H1 (cell line): Measurements from ENCODE around the gene FAM3B. TPM values are rescaled to one million over a fixed set of nuclear protein-coding genes. Genes with fewer than 3 reads are reported as not detected.

Experiments
- CTCF ChIA-PET: fragments of 300-600 bp; sonication (Branson Sonifier 250); formaldehyde crosslinking; loops from one replicate; lab custom pipeline; 2021; ENCODE audit not compliant: partially characterized antibody; lab: Charles Lee
- POLR2A ChIA-PET: fragments of 300-600 bp; sonication (Branson Sonifier 250); formaldehyde crosslinking; loops from one replicate; lab custom pipeline; 2021; ENCODE audit warnings: inconsistent platforms; ENCODE audit not compliant: partially characterized antibody; lab: Charles Lee
- DNase-seq, 2 experiments: peaks; one replicate each; pipeline versions ENCODE4 v3.0.0 to v3.0.0-alpha.2; 2010 to 2022; ENCODE audit warnings: low spot score in 2 of 2, low read depth in 1 of 2, mixed read lengths in 1 of 2
- FAIRE-seq: peaks from 2 replicates; lab custom pipeline; 2011; peaks lifted over from hg19 to GRCh38; lab: Jason Lieb, UNC
- H2AFZ ChIP-seq: 2 replicates; pipeline ENCODE4 v1.8.1; 2012; ENCODE audit warnings: low read length, inconsistent platforms
- H2AK5ac ChIP-seq: 2 replicates; pipeline ENCODE4 v1.6.1; 2013; ENCODE audit warnings: low read depth, low read length
- H2BK120ac ChIP-seq: replicated peaks from 2 replicates; pipeline ENCODE3; 2013; ENCODE audit warnings: low read depth, low read length, inconsistent platforms
- H2BK12ac ChIP-seq: 2 replicates; pipeline ENCODE4 v1.6.1; 2013; ENCODE audit warnings: low read depth, low read length
- H2BK15ac ChIP-seq: 2 replicates; pipeline ENCODE4 v1.6.1; 2013; ENCODE audit warnings: low read length
- H2BK20ac ChIP-seq: 2 replicates; pipeline ENCODE4 v1.6.1; 2013; ENCODE audit warnings: low read length
- H2BK5ac ChIP-seq: 2 replicates; pipeline ENCODE4 v1.6.1; 2013; ENCODE audit warnings: low read depth, low read length
- H3K14ac ChIP-seq: 2 replicates; pipeline ENCODE4 v1.6.1; 2013; ENCODE audit warnings: inconsistent platforms; ENCODE audit not compliant: insufficient read length
- H3K18ac ChIP-seq: 2 replicates; pipeline ENCODE4 v1.6.1; 2013; ENCODE audit warnings: low read length; ENCODE audit errors: extremely low read depth
- H3K23ac ChIP-seq: 2 replicates; pipeline ENCODE4 v1.6.1; 2013; ENCODE audit warnings: inconsistent platforms; ENCODE audit not compliant: insufficient read length
- H3K23me2 ChIP-seq: 2 replicates; pipeline ENCODE4 v1.6.1; 2013; ENCODE audit warnings: low read depth, low read length
- H3K27ac ChIP-seq: 2 replicates; pipeline ENCODE4 v1.6.1; 2011; ENCODE audit warnings: low read depth, low read length, inconsistent platforms
- H3K27me3 ChIP-seq, 4 experiments: replicated peaks in 1 of 4; 1 replicate in 1 of 4; 2 replicates in 3 of 4; pipeline versions ENCODE4 v1.6.1 to v1.8.1; 2011 to 2013; ENCODE audit warnings: low read length in 3 of 4, mild to moderate bottlenecking in 3 of 4, inconsistent platforms in 2 of 4, mixed read lengths in 2 of 4, moderate library complexity in 1 of 4; ENCODE audit not compliant: control insufficient read depth in 3 of 4, insufficient read depth in 3 of 4; ENCODE audit errors: extremely low read depth in 1 of 4
- H3K36me3 ChIP-seq, 4 experiments: 2 replicates each; pipeline versions ENCODE4 v1.6.1 to v1.8.1; 2011 to 2013; ENCODE audit warnings: mild to moderate bottlenecking in 4 of 4, low read length in 3 of 4, moderate library complexity in 2 of 4, control low read depth in 1 of 4, inconsistent platforms in 1 of 4; ENCODE audit not compliant: insufficient read depth in 4 of 4, control insufficient read depth in 2 of 4
- H3K4ac ChIP-seq: replicated peaks from 2 replicates; pipeline ENCODE3; 2013; ENCODE audit warnings: low read length, low read depth, mixed read lengths, inconsistent platforms; ENCODE audit not compliant: insufficient read length
- H3K4me1 ChIP-seq, 4 experiments: replicated peaks in 1 of 4; 1 replicate in 1 of 4; 2 replicates in 3 of 4; pipeline versions ENCODE4 v1.6.1 to v1.8.1; 2011 to 2013; ENCODE audit warnings: low read length in 3 of 4, inconsistent platforms in 2 of 4, mixed read lengths in 1 of 4; ENCODE audit not compliant: insufficient read depth in 4 of 4, control insufficient read depth in 3 of 4
- H3K4me2 ChIP-seq, 2 experiments: 2 replicates each; pipeline versions ENCODE4 v1.6.1 to v1.8.1; 2011 to 2013; ENCODE audit warnings: low read depth in 2 of 2, low read length in 2 of 2, control low read depth in 1 of 2, inconsistent platforms in 1 of 2, mild to moderate bottlenecking in 1 of 2; ENCODE audit not compliant: insufficient read depth in 1 of 2
- H3K4me3 ChIP-seq, 4 experiments: fragments of 200-600, 300-600 bp in 1 of 4; sonication (generic), shearing (Covaris generic), sonication (Bioruptor Twin) in 1 of 4; 2 replicates each; pipeline versions ENCODE4 v1.5.1 to v1.8.1; 2011 to 2016; ENCODE audit warnings: low read length in 4 of 4, low read depth in 3 of 4, control low read depth in 2 of 4, inconsistent platforms in 2 of 4, mild to moderate bottlenecking in 2 of 4, mixed read lengths in 1 of 4, moderate library complexity in 1 of 4; ENCODE audit not compliant: insufficient read depth in 2 of 4; ENCODE audit errors: extremely low read depth in 1 of 4
- H3K56ac ChIP-seq: replicated peaks from 2 replicates; pipeline ENCODE3; 2013; ENCODE audit warnings: low read depth, mild to moderate bottlenecking, mixed read lengths, low read length, inconsistent platforms; ENCODE audit not compliant: insufficient read length
- H3K79me1 ChIP-seq: 2 replicates; pipeline ENCODE4 v1.6.1; 2013; ENCODE audit warnings: low read depth, low read length, control low read depth
- H3K79me2 ChIP-seq, 2 experiments: 2 replicates each; pipeline versions ENCODE4 v1.6.1 to v1.8.1; 2012 to 2013; ENCODE audit warnings: low read length in 2 of 2, mild to moderate bottlenecking in 2 of 2, inconsistent platforms in 1 of 2; ENCODE audit not compliant: insufficient read depth in 2 of 2, control insufficient read depth in 1 of 2
- H3K9ac ChIP-seq, 4 experiments: replicated peaks in 1 of 4; 1 replicate in 1 of 4; 2 replicates in 3 of 4; pipeline versions ENCODE4 v1.6.1 to v1.8.1; 2011 to 2013; ENCODE audit warnings: low read depth in 3 of 4, low read length in 3 of 4, control low read depth in 2 of 4, mild to moderate bottlenecking in 2 of 4, moderate library complexity in 2 of 4, inconsistent platforms in 1 of 4; ENCODE audit errors: extremely low read depth in 1 of 4
- H3K9me3 ChIP-seq, 2 experiments: 2 replicates each; pipeline versions ENCODE4 v1.6.1 to v1.8.1; 2012 to 2013; ENCODE audit warnings: mild to moderate bottlenecking in 2 of 2, moderate library complexity in 2 of 2, control low read depth in 1 of 2, inconsistent platforms in 1 of 2, low read depth in 1 of 2, low read length in 1 of 2, mixed read lengths in 1 of 2; ENCODE audit not compliant: insufficient read depth in 2 of 2
- H4K20me1 ChIP-seq, 2 experiments: replicated peaks in 1 of 2; 2 replicates each; pipeline versions ENCODE3 to v1.8.1; 2011 to 2013; ENCODE audit warnings: inconsistent platforms in 2 of 2, low read length in 2 of 2, mild to moderate bottlenecking in 1 of 2; ENCODE audit not compliant: insufficient read depth in 2 of 2, control insufficient read depth in 1 of 2
- H4K5ac ChIP-seq: 2 replicates; pipeline ENCODE4 v1.6.1; 2013; ENCODE audit warnings: low read length, low read depth, mixed read lengths, inconsistent platforms; ENCODE audit not compliant: insufficient read length
- H4K8ac ChIP-seq: 2 replicates; pipeline ENCODE4 v1.8.0; 2013; ENCODE audit warnings: mild to moderate bottlenecking, moderate library complexity, low read length, inconsistent platforms; ENCODE audit not compliant: insufficient read depth; ENCODE audit errors: extremely low read depth
- H4K91ac ChIP-seq: replicated peaks from 2 replicates; pipeline ENCODE3; 2013; ENCODE audit warnings: low read length, mixed read lengths, inconsistent platforms; ENCODE audit not compliant: insufficient read length
- ASH2L ChIP-seq: fragments of 200-600, 300-600 bp; sonication (generic); IDR thresholded peaks from one replicate; pipeline ENCODE4 v1.7.1; 2017; ENCODE audit warnings: low read length
- CEBPB ChIP-seq: IDR thresholded peaks from 2 replicates; pipeline ENCODE4 v1.6.1; 2012; ENCODE audit warnings: low read depth, low read length
- EZH2 ChIP-seq: fragments of 200-600 bp; sonication (generic); IDR thresholded peaks from 2 replicates; pipeline ENCODE4 v1.7.1; 2012; ENCODE audit warnings: low read depth, mild to moderate bottlenecking, moderate library complexity, low read length, inconsistent platforms; ENCODE audit not compliant: severe bottlenecking
- KDM1A ChIP-seq: fragments of 200-600, 300-600 bp; sonication (generic); IDR thresholded peaks from 2 replicates; pipeline ENCODE4 v1.7.1; 2016; ENCODE audit warnings: mild to moderate bottlenecking, low read length, borderline replicate concordance
- KDM5A ChIP-seq: fragments of 200-600 bp; IDR thresholded peaks from 2 replicates; pipeline ENCODE4 v1.7.1; 2012; ENCODE audit warnings: mild to moderate bottlenecking, low read length, inconsistent platforms, mixed read lengths
- SIX5 ChIP-seq: IDR thresholded peaks from 2 replicates; pipeline ENCODE4 v1.6.1; 2011; ENCODE audit warnings: mild to moderate bottlenecking, low read depth, low read length
- SP1 ChIP-seq: IDR thresholded peaks from 2 replicates; pipeline ENCODE4 v1.6.1; 2011; ENCODE audit warnings: low read depth, low read length
- WGBS, 2 experiments: shearing (Covaris generic) in 1 of 2; methylation state at CpG; one replicate each; pipeline versions ENCODE4 v1.1.6 to v1.1.7; 2013 to 2015; ENCODE audit warnings: low lambda C conversion rate in 2 of 2, mixed read lengths in 2 of 2, inconsistent platforms in 1 of 2, low coverage in 1 of 2, missing lambda C conversion rate in 1 of 2; ENCODE audit not compliant: insufficient replicate concordance in 2 of 2, insufficient coverage in 1 of 2, insufficient read length in 1 of 2; ENCODE audit errors: extremely low coverage in 1 of 2, missing lambda C conversion rate in 1 of 2; 5-methylcytosine and 5-hydroxymethylcytosine counted together
- polyA plus RNA-seq, 7 experiments: library from polyadenylated mRNA; depleted of rRNA in 3 of 7; stranded (reverse) in 5 of 7; unstranded in 2 of 7; fragments of >200 nt in 5 of 7; fragments of 200-250 nt in 2 of 7; gene quantifications; 1 replicate in 5 of 7; 2 replicates in 1 of 7; 4 replicates in 1 of 7; pipeline versions ENCODE4 v1.2.1 to v1.2.3, GENCODE V29; 2011 to 2013; ENCODE audit warnings: missing spikeins in 2 of 7, mixed read lengths in 2 of 7
- total RNA-seq: library from RNA; stranded (reverse); fragmentation: NEBNext Ultra II Directional; extraction: Animal tissue kit (Norgen Biotek cat#: 25700); gene quantifications from 2 replicates; pipeline ENCODE4 v1.2.1, GENCODE V29; 2021

The FAM3B gene
- total and polyA plus RNA-seq, 2 of the 8 experiments (the other 6 are each of a cell fraction or from before 2014, with no cell fraction given): 2.0 TPM

GRCh38 chr21:41387824-41388223 lies 71.2 kb downstream of the FAM3B start:
- Histone ChIP-seq H3K9ac (no peak overlapping the region), H4K5ac (no peak overlapping the region), H4K8ac (no peak overlapping the region), H3K79me1 (no peaks in the 10 kb centered on the region), H3K14ac (no peak overlapping the region), H2BK20ac (no peak overlapping the region), H4K91ac (no peak overlapping the region), H2BK12ac (no peak overlapping the region), H2BK15ac (no peak overlapping the region), H3K9me3 (0 out of 4 replicates have a peak, but pooled peaks cover 0 to 3% of the 10 kb centered on the region in 2 experiments), H3K27ac (no peak overlapping the region), H3K23me2 (no peaks in the 10 kb centered on the region), H2AK5ac (no peak overlapping the region), H3K4me2 (no peak overlapping the region), H2BK5ac (no peak overlapping the region), H3K56ac (peak overlapping the region; percentile 79), H3K18ac (no peak overlapping the region), H2AFZ (no peak overlapping the region), H3K4me1 (no peaks in the 10 kb centered on the region), H3K23ac (no peak overlapping the region), H3K4me3 (no peak overlapping the region), H3K27me3 (no peaks in the 10 kb centered on the region), H2BK120ac (no peak overlapping the region), H3K4ac (no peak overlapping the region), H3K79me2 (no peaks in the 10 kb centered on the region), H4K20me1 (no peaks in the 10 kb centered on the region), H3K36me3 (no peaks in the 10 kb centered on the region)
- ChIA-PET POLR2A (no interaction called here), CTCF (no interaction called here)
- no peak for TF ChIP-seq KDM1A
- TF ChIP-seq SP1: no peak
- no peak for TF ChIP-seq ASH2L
- TF ChIP-seq KDM5A: no peak
- TF ChIP-seq EZH2: no peak
- TF ChIP-seq CEBPB: no peak
- TF ChIP-seq SIX5: no peak
- no peak for DNase-seq
- FAIRE-seq: no peak
- 92% methylated on average over 8 of the region's 8 CpGs; no CpG with 5 or more reads in 1 of the 2 experiments for WGBS, 2 experiments
